Neural cell (in vitro differentiated cells): ENCODE measurements around the gene ESF1. TPM values are rescaled to one million over a fixed set of nuclear protein-coding genes. Genes with fewer than 3 reads are reported as not detected.

Source experiments
- H2AFZ ChIP-seq: fragments of 200-600, 300-800 bp; sonication (generic), shearing (Covaris generic); 2 replicates; pipeline ENCODE4 v1.6.0; 2014; ENCODE audit warnings: low read depth, mild to moderate bottlenecking, antibody characterized with exemption, low read length, moderate library complexity
- H3F3A ChIP-seq: fragments of 200-600 bp; shearing (Covaris generic); 2 replicates; pipeline ENCODE4 v1.6.1; 2016; ENCODE audit warnings: mild to moderate bottlenecking, moderate library complexity, mixed read lengths, antibody characterized with exemption, low read length; ENCODE audit not compliant: insufficient read depth, poor library complexity, severe bottlenecking
- H3K27ac ChIP-seq: fragments of 200-600, 300-800 bp; sonication (generic), shearing (Covaris generic); 2 replicates; pipeline ENCODE4 v1.5.1; 2014; ENCODE audit warnings: mild to moderate bottlenecking, low read length, moderate library complexity
- H3K27me3 ChIP-seq: fragments of 300-800, 200-600 bp; sonication (generic), shearing (Covaris generic); 2 replicates; pipeline ENCODE4 v1.6.0; 2014; ENCODE audit warnings: mild to moderate bottlenecking, low read depth, low read length, moderate library complexity; ENCODE audit not compliant: insufficient read depth
- H3K36me3 ChIP-seq: fragments of 300-800, 200-600 bp; sonication (generic), shearing (Covaris generic); 2 replicates; pipeline ENCODE4 v1.5.1; 2014; ENCODE audit warnings: mild to moderate bottlenecking, antibody characterized with exemption, low read length, moderate library complexity; ENCODE audit not compliant: insufficient read depth
- H3K4me2 ChIP-seq: fragments of 300-800, 200-600 bp; sonication (generic), shearing (Covaris generic); 2 replicates; pipeline ENCODE4 v1.6.0; 2014; ENCODE audit warnings: mild to moderate bottlenecking, low read length
- H3K4me3 ChIP-seq: fragments of 300-800, 200-600 bp; sonication (generic), shearing (Covaris generic); 2 replicates; pipeline ENCODE4 v1.5.1; 2014; ENCODE audit warnings: mild to moderate bottlenecking, low read length, moderate library complexity
- H3K79me2 ChIP-seq: fragments of 200-600 bp; shearing (Covaris generic); replicated peaks from 2 replicates; pipeline ENCODE4 v1.6.0; 2014; ENCODE audit warnings: mild to moderate bottlenecking, low read length, moderate library complexity; ENCODE audit not compliant: insufficient read depth
- H3K9ac ChIP-seq: fragments of 300-800, 200-600 bp; sonication (generic), shearing (Covaris generic); 2 replicates; pipeline ENCODE4 v1.6.1; 2016; ENCODE audit warnings: mild to moderate bottlenecking, low read length, mixed read lengths
- H3K9me2 ChIP-seq: fragments of 200-600 bp; shearing (Covaris generic); 2 replicates; pipeline ENCODE4 v1.6.1; 2016; ENCODE audit warnings: mild to moderate bottlenecking, low read length, mixed read lengths; ENCODE audit not compliant: insufficient read depth
- H3K9me3 ChIP-seq: fragments of 200-600, 300-800 bp; sonication (generic), shearing (Covaris generic); 2 replicates; pipeline ENCODE4 v1.6.1; 2016; ENCODE audit warnings: mild to moderate bottlenecking, mixed run types, low read length, moderate library complexity, mixed read lengths
- H4K20me1 ChIP-seq: fragments of 200-600 bp; shearing (Covaris generic); 2 replicates; pipeline ENCODE4 v1.6.1; 2016; ENCODE audit warnings: mild to moderate bottlenecking, mixed run types; ENCODE audit not compliant: insufficient read depth
- CTCF ChIP-seq: fragments of 450-650 bp; IDR thresholded peaks from 2 replicates; pipeline ENCODE4 v1.5.1; 2014; ENCODE audit warnings: antibody characterized with exemption, mild to moderate bottlenecking, moderate library complexity; ENCODE audit not compliant: poor library complexity, severe bottlenecking
- EP300 ChIP-seq: fragments of 450-650 bp; conservative IDR thresholded peaks from 2 replicates; pipeline ENCODE4 v1.6.1; 2014; ENCODE audit warnings: antibody characterized with exemption, mild to moderate bottlenecking, moderate library complexity; ENCODE audit not compliant: poor library complexity, severe bottlenecking
- EZH2 ChIP-seq: fragments of 200-600, 300-800 bp; shearing (Covaris generic), sonication (generic); IDR thresholded peaks from 2 replicates; pipeline ENCODE4 v1.6.1; 2014; ENCODE audit warnings: antibody characterized with exemption, low read length, borderline replicate concordance, mild to moderate bottlenecking; ENCODE audit not compliant: insufficient read depth, poor library complexity, severe bottlenecking
- MXI1 ChIP-seq: fragments of 450-650 bp; conservative IDR thresholded peaks from 2 replicates; pipeline ENCODE4 v1.6.1; 2014; ENCODE audit warnings: antibody characterized with exemption, mild to moderate bottlenecking; ENCODE audit not compliant: poor library complexity, severe bottlenecking
- POLR2AphosphoS5 ChIP-seq: IDR thresholded peaks from 2 replicates; pipeline ENCODE4 v1.6.1; 2012
- RAD21 ChIP-seq: fragments of 450-650 bp; conservative IDR thresholded peaks from 2 replicates; pipeline ENCODE4 v1.6.1; 2014; ENCODE audit warnings: antibody characterized with exemption, mild to moderate bottlenecking, moderate library complexity
- REST ChIP-seq: IDR thresholded peaks from 2 replicates; pipeline ENCODE4 v1.6.1; 2012; ENCODE audit warnings: borderline replicate concordance
- SMC3 ChIP-seq: fragments of 450-650 bp; conservative IDR thresholded peaks from 2 replicates; pipeline ENCODE4 v1.6.1; 2014; ENCODE audit warnings: antibody characterized with exemption, mild to moderate bottlenecking, moderate library complexity; ENCODE audit not compliant: poor library complexity
- TAF1 ChIP-seq: IDR thresholded peaks from 2 replicates; pipeline ENCODE4 v1.6.1; 2012; ENCODE audit warnings: low read depth
- polyA plus RNA-seq: library from polyadenylated mRNA; depleted of rRNA; stranded (reverse); fragments of >200 nt; gene quantifications from 2 replicates; pipeline ENCODE4 v1.2.3, GENCODE V29; 2014

The ESF1 gene
- polyA plus RNA-seq, 1 donor from 2014 or later: 10.0 TPM

- H2AFZ ChIP-seq: no peak overlapping the region
- no peak overlapping the region for H3K4me2 ChIP-seq
- no peak overlapping the region for H3K27ac ChIP-seq
- no peaks in the 10 kb centered on the region for H4K20me1 ChIP-seq
- no peak overlapping the region for H3K9ac ChIP-seq
- H3K79me2 ChIP-seq: no peaks in the 10 kb centered on the region
- H3K36me3 ChIP-seq: no peaks in the 10 kb centered on the region
- TF ChIP-seq POLR2AphosphoS5: no peak
- TF ChIP-seq EZH2: no peak
- TF ChIP-seq CTCF: no peak
- no peak for TF ChIP-seq REST
- no peak for TF ChIP-seq TAF1
- no peak for TF ChIP-seq RAD21
- no peak for TF ChIP-seq EP300
- TF ChIP-seq MXI1: no peak
- no peak for TF ChIP-seq SMC3
- no peaks in the 10 kb centered on the region for H3K9me3 ChIP-seq
- no peaks in the 10 kb centered on the region for H3K9me2 ChIP-seq
- no peaks in the 10 kb centered on the region for H3F3A ChIP-seq
- H3K4me3 ChIP-seq: no peak overlapping the region
- no peaks in the 10 kb centered on the region for H3K27me3 ChIP-seq
These were observed 91.7 kb downstream of the ESF1 start for GRCh38 chr20:13692802-13693736.

GRCh38 chr20:13690943-13691342 is 93.8 kb downstream of the ESF1 start:
- H3K4me2 ChIP-seq: no peak overlapping the region
- H3K4me3 ChIP-seq: no peak overlapping the region
- no peaks in the 10 kb centered on the region for H3K9me2 ChIP-seq

More at GRCh38 chr20:13690943-13691342, 93.8 kb downstream of the ESF1 start:
- no peak for TF ChIP-seq MXI1
- TF ChIP-seq POLR2AphosphoS5: no peak
- TF ChIP-seq EP300: no peak
- no peak for TF ChIP-seq REST
- no peak for TF ChIP-seq CTCF
- TF ChIP-seq TAF1: no peak
- TF ChIP-seq RAD21: no peak
- TF ChIP-seq SMC3: no peak
- TF ChIP-seq EZH2: no peak
- Histone ChIP-seq H3K9me3 (no peaks in the 10 kb centered on the region), H3K79me2 (no peaks in the 10 kb centered on the region), H2AFZ (no peak overlapping the region), H3K36me3 (no peaks in the 10 kb centered on the region), H3K27ac (no peak overlapping the region), H4K20me1 (no peaks in the 10 kb centered on the region), H3F3A (no peaks in the 10 kb centered on the region), H3K27me3 (no peaks in the 10 kb centered on the region), H3K9ac (no peak overlapping the region)
